Heart left ventricle (tissue), 16 donors: ENCODE data around the gene PCDHA1. TPM values are rescaled to one million over a fixed set of nuclear protein-coding genes. Genes with fewer than 3 reads are reported as not detected.
A peak's percentile ranks its signal among the peaks of the same experiment; 100 is the strongest.

Source experiments
- ATAC-seq, 4 donors: fragments of 200-7000 bp; cut with Tn5 transposase; one replicate each; pipeline ENCODE4 v1.9.1; 2020 to 2022; ENCODE audit warnings: moderate library complexity in 4 of 4, mild to moderate bottlenecking in 3 of 4, moderate number of reproducible peaks in 1 of 4
- DNase-seq, 5 donors: peaks; one replicate each; pipeline ENCODE4 v3.0.0-alpha.2; 2020
- H3K27ac ChIP-seq, 12 donors: fragments of 200-600 bp; sonication (generic) in 4 of 12; one replicate each; pipeline versions ENCODE4 v1.5.0 to v1.8.0; 2016 to 2022; ENCODE audit warnings: mild to moderate bottlenecking in 2 of 12
- H3K27me3 ChIP-seq, 9 donors: fragments of 200-600 bp; sonication (generic) in 2 of 9; one replicate each; pipeline versions ENCODE4 v1.5.1 to v1.8.0; 2016 to 2022; ENCODE audit warnings: mild to moderate bottlenecking in 3 of 9
- H3K36me3 ChIP-seq, 9 donors: fragments of 200-600 bp; sonication (generic) in 2 of 9; one replicate each; pipeline versions ENCODE4 v1.5.0 to v1.8.0; 2018 to 2022; ENCODE audit warnings: mild to moderate bottlenecking in 2 of 9
- H3K4me1 ChIP-seq, 12 donors: fragments of 200-600 bp; sonication (generic) in 4 of 12; one replicate each; pipeline versions ENCODE4 v1.5.0 to v1.8.0; 2016 to 2022; ENCODE audit warnings: mild to moderate bottlenecking in 3 of 12
- H3K4me3 ChIP-seq, 12 donors: fragments of 200-600 bp; sonication (generic) in 4 of 12; one replicate each; pipeline versions ENCODE4 v1.5.0 to v1.8.0; 2017 to 2022; ENCODE audit warnings: mild to moderate bottlenecking in 9 of 12, moderate library complexity in 4 of 12
- H3K9me3 ChIP-seq, 12 donors: fragments of 200-600 bp; sonication (generic) in 4 of 12; one replicate each; pipeline versions ENCODE4 v1.5.0 to v1.8.0; 2016 to 2022; ENCODE audit warnings: mild to moderate bottlenecking in 1 of 12
- POLR2A ChIP-seq, 2 donors: fragments of 450-650 bp; IDR thresholded peaks; one replicate each; pipeline ENCODE4 v1.6.1; 2017; ENCODE audit warnings: antibody characterized with exemption in 2 of 2, mild to moderate bottlenecking in 2 of 2, moderate library complexity in 2 of 2
- WGBS, 4 donors: extraction: QIAGEN DNeasy Blood & Tissue Kit in 2 of 4; methylation state at CpG; one replicate each; pipeline versions ENCODE4 v1.1.5 to v1.1.7; 2013 to 2018; 5-methylcytosine and 5-hydroxymethylcytosine counted together
- intact Hi-C, 10 donors: fragments of 100-400 bp; cut with DNase I; formaldehyde crosslinking; loops; one replicate each; pipeline versions ENCODE4 v1.11.1 to v1.14.2; 2022
- polyA plus RNA-seq, 2 donors: library from polyadenylated mRNA; stranded (reverse); fragments of 200-250 nt; gene quantifications; one replicate each; pipeline ENCODE4 v1.2.3, GENCODE V29; 2013
- total RNA-seq, 9 donors: library from RNA; depleted of rRNA in 2 of 9; stranded (reverse); fragments of >200 nt in 2 of 9; fragmentation: NEBNext Ultra II Directional in 3 of 9; extraction: Animal tissue kit (Norgen Biotek cat#: 25700) in 3 of 9; gene quantifications; one replicate each; pipeline versions ENCODE4 v1.1.0 to v1.2.4, GENCODE V29; 2016 to 2023
- TF ChIP-seq, protein P1 (sequence below), 12 donors: fragments of 200-600 bp; sonication (generic) in 4 of 12; IDR thresholded peaks; one replicate each; pipeline versions ENCODE4 v1.5.0 to v1.8.0; 2018 to 2022; ENCODE audit warnings: antibody characterized with exemption in 12 of 12, mild to moderate bottlenecking in 5 of 12
- donor health status: ischemic (EF 13 %, LVEDD 7.1; RV severe dilation, severe dysfunction).
- donor health status: healthy with polysubstance abuse.
- donor health status: DM: no; HTN: yes; CAD: no.
- donor health status: DM: no; HTN: no; CAD: no.
- donor health status: ischemic (EF 25% LVEDD 6.9; RV normal size, moderate dysfunction).
- donor health status: ischemic (EF 25% LVEDD 5.7; RV mildly dilated, moderate dysfunction).
- donor health status: healthy.
- donor health status: DM: yes; HTN: yes; CAD: no.
- donor health status: ischemic (EF 35%, LVEDD 5.7; RV mildly dilated, moderate dysfunction).
- donor health status: nonischemic (EF 11% LVEDD 7.7; RV severe dilation, severe dysfunction).
- donor health status: DM: yes; HTN: yes; CAD: no.
- donor health status: PGD.
- donor health status: ischemic (EF 29% LVEDD 5.4; RV normal size, mild dysfunction).
- donor health status: nonischemic (EF 23%, LVEDD 6.1; RV moderate dilation, normal function).

The PCDHA1 gene
- total and polyA plus RNA-seq, 11 donors = 0.08 TPM; not detected in 10

DNA sequence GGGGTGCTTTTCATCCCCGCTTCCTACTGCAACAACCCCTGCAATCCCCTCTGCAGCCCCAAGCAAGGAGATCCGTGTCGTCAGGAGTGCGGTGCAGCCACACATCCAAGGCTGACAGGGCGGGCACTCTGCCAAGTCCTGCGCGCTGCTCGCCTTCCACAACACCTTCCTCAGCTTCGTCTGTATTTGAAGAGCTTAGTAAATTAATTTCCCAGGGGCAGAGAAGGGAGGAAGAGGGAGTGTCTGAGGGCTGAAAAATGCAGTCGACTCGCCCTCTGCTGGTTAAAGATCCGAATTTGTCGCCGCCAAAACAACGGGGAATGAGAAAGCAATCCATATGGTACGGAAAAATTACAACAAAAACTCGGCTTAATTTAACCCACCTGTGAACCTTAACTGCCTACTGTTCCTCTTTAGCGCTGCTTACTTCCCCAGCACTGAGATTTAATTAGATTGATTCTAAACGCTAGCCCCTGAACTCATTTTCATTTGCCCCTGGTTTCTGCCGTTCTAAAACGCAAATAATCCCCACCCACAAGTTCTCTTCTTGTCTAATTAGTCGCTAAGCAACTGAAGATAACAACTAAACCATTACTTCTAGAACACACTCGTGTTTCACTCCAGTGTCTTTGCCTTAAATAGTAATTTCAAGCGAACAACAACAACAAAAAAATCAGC lies 254.3 kb downstream of the PCDHA1 start:
- no peaks in the 10 kb centered on the region for H3K9me3 ChIP-seq
- peak in 4 of 5 donors; percentile 16 to 51 (median 26) for DNase-seq
- TF ChIP-seq POLR2A (IDR thresholded peaks at IDR 0.05) = no peak
- TF ChIP-seq, protein P1, sequence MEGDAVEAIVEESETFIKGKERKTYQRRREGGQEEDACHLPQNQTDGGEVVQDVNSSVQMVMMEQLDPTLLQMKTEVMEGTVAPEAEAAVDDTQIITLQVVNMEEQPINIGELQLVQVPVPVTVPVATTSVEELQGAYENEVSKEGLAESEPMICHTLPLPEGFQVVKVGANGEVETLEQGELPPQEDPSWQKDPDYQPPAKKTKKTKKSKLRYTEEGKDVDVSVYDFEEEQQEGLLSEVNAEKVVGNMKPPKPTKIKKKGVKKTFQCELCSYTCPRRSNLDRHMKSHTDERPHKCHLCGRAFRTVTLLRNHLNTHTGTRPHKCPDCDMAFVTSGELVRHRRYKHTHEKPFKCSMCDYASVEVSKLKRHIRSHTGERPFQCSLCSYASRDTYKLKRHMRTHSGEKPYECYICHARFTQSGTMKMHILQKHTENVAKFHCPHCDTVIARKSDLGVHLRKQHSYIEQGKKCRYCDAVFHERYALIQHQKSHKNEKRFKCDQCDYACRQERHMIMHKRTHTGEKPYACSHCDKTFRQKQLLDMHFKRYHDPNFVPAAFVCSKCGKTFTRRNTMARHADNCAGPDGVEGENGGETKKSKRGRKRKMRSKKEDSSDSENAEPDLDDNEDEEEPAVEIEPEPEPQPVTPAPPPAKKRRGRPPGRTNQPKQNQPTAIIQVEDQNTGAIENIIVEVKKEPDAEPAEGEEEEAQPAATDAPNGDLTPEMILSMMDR (IDR thresholded peaks at IDR 0.05) = peak in 8 of 12 donors; percentile 13 to 58 (median 38)
- intact Hi-C loops = loop anchor here (2.0 to 10.0 kb wide), 11 partner anchors 113 to 665 kb away; partner anchors contain the start of genes PCDHA4 (in 3 of the 10), PCDHAC1 (in 3 of the 10), PCDHA11 (in 2 of the 10) and PCDHA3 (in 2 of the 10)
- 8 to 10% (median 9%) methylated on average over 24 of the region's 24 CpGs for WGBS, 4 donors
- no peaks in the 10 kb centered on the region for H3K36me3 ChIP-seq
- ATAC-seq = peak in 3 of 4 donors; percentile 36 to 71 (median 61)
- peaks cover 0 to 11% (median 0%) of the 10 kb centered on the region in 9 donors for H3K27me3 ChIP-seq
- H3K4me1 ChIP-seq = peaks cover 0 to 14% (median 0%) of the 10 kb centered on the region in 12 donors
- H3K27ac ChIP-seq = peak overlapping the region in 4 of 12 donors; percentile 4 to 57 (median 25)
- peak overlapping the region in 11 of 12 donors; percentile 12 to 60 (median 41) for H3K4me3 ChIP-seq

DNA sequence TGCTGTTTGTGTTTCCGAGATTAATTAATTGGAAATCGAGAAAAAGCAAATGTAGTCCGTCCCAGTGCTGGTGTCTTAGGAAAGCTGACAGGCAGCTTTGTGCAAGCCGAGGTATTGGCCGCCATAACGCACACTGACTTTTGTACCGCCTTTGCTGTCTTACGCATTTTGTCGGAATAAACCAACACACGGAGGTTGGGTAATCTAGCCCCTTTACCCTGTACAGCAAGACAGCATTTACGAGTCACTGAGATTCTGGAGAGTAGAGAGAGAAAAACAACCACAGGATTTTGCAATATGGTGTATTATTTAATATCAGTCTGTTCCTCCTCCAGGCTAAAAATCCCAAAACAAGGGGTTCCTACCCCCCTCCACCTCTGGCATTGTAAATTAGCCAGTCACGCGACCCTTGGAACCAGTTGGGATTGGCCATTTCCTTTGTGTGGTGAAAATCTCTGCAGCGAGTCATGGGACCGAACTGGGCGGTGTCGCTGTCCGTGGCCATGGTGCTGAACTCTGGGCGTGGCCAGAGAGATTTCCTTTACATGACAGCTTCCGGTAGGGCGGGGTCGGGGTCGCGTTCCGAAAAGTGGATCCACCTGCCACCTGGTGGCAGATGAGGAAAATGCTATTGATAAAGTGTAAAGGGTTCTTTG lies 255.0 kb downstream of the PCDHA1 start:
- 3 to 6% (median 4%) methylated on average over 24 to 25 of the region's 25 CpGs for WGBS, 4 donors
- Histone ChIP-seq H3K27me3 (peaks cover 0 to 18% (median 0%) of the 10 kb centered on the region in 9 donors), H3K4me1 (peaks cover 0 to 14% (median 0%) of the 10 kb centered on the region in 12 donors), H3K4me3 (peak overlapping the region in 11 of 12 donors; percentile 12 to 60 (median 41)), H3K36me3 (no peaks in the 10 kb centered on the region), H3K27ac (peak overlapping the region in 4 of 12 donors; percentile 4 to 57 (median 25)), H3K9me3 (no peaks in the 10 kb centered on the region)
- intact Hi-C loops = loop anchor here (2.0 to 10.0 kb wide), 11 partner anchors 114 to 666 kb away; partner anchors contain the start of genes PCDHA4 (in 3 of the 10), PCDHAC1 (in 3 of the 10), PCDHA11 (in 2 of the 10) and PCDHA3 (in 2 of the 10)
- TF ChIP-seq, protein P1 (IDR thresholded peaks at IDR 0.05) = peak; percentile 47 to 83 (median 67)
- no peak for TF ChIP-seq POLR2A (IDR thresholded peaks at IDR 0.05)
- ATAC-seq (peak; percentile 93 to 99 (median 98)), DNase-seq (peak; percentile 86 to 95 (median 91))

DNA sequence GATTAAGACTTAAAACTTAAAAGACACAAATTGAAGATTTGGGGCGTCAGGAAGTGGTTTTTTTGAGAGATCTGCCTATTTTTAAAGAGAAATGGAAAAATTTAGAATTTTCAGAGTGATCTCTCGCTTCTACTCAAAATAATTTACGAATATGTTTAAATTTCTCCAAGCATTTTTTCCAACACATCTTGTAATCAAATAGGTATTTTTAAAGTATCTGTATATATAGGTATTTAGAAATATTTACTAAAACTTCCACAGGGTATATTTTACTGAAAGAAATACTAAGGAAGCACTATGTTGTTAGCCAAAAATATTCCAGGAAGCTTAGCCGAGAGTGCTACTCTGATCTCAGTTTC lies 255.5 kb downstream of the PCDHA1 start:
- WGBS, 4 donors = 17 to 19% (median 18%) methylated on average over 4 of the region's 4 CpGs

More for the DNA sequence above, 255.5 kb downstream of the PCDHA1 start:
- DNase-seq = no peak
- no peak for TF ChIP-seq POLR2A (IDR thresholded peaks at IDR 0.05)
- TF ChIP-seq, protein P1 (IDR thresholded peaks at IDR 0.05) = no peak
- Histone ChIP-seq H3K9me3 (no peaks in the 10 kb centered on the region), H3K27me3 (peaks cover 0 to 21% (median 0%) of the 10 kb centered on the region in 9 donors), H3K4me3 (no peak overlapping the region), H3K27ac (no peak overlapping the region), H3K36me3 (no peaks in the 10 kb centered on the region), H3K4me1 (peaks cover 0 to 14% (median 0%) of the 10 kb centered on the region in 12 donors)
- intact Hi-C loops = loop anchor here (2.0 to 10.0 kb wide), 11 partner anchors 114 to 667 kb away; partner anchors contain the start of genes PCDHA4 (in 3 of the 10), PCDHAC1 (in 3 of the 10), PCDHA11 (in 2 of the 10) and PCDHA3 (in 2 of the 10)
- ATAC-seq = no peak
